Cerebellar nuclear complex (tissue), 1 donor: Measurements from ENCODE around the gene ADRB1.

Experiments used
- DNase-seq, 2 experiments: peaks; one replicate each; lab custom pipeline; 2025; lab: John Stamatoyannopoulos, UW

Gene ADRB1

DNA sequence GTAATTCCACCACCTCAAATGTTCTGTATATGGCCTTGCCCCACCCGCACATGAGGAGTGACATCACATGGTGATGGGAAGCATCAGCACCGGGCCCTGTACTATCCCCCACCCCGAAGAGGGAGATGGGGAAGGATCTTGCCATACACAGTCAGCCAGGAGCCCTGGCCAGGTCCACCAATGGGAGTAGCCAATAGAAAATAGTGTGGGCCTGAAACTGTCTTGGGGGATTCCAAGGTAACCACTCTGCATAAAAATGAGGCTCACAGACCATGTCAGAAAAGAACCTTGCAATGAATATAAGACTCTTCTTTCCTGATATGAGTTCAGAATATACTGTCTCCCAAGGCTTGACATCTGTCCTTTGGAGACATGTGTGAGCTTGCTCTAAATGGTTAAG lies 51.1 kb downstream of the ADRB1 start:
- no peak for DNase-seq

DNA sequence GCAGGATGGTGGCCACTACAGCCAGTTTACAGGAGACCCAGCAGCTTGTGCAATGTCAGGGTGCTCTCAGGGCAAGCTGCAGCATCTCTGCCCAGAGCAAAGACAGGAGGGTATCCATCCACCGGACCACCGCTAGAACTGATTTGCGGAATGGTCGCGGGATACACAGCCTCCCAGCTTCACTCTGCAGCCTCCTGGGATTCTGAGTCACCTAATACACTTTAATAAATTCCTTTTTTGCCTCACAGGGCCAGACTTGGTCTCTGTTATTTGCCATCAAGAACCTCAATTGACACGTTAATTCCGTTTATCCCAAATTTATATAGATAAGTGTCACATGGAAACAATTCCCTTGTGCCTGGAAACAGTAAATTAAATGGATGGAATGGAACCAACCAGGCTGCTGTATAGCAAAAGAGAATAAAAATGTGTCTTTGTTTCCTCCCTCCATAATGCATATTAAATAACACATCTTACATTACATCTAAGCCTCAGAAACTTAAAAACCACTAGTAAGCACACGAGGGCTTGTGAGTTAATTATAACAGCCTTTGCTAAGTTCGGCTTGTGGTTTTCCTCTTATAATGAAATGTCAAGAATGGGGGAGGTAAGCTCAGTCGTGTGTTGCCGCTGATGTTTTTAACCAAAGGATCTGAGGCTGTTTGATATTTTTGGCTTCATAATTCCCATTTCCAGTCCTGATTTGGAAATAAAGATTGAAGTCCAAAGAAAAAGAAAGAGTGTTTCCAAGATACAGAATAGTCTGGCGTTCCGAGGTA lies 52.1 kb downstream of the ADRB1 start:
- no peak for DNase-seq
